Spinal cord (tissue), 10 donors: ENCODE data around the gene TEKT2. TPM values are rescaled to one million over a fixed set of nuclear protein-coding genes. Genes with fewer than 3 reads are reported as not detected.

Experiments used
- DNase-seq, 6 donors: peaks; one replicate each; pipeline versions ENCODE4 v3.0.0 to v3.0.0-alpha.2; 2013 to 2015; ENCODE audit warnings: low spot score in 6 of 6, low read depth in 4 of 6
- H3K27ac ChIP-seq: one replicate; pipeline ENCODE4 v1.5.1; 2013; ENCODE audit warnings: low read depth, low read length, control low read depth
- H3K27me3 ChIP-seq: one replicate; pipeline ENCODE4 v1.6.1; 2013; ENCODE audit warnings: low read length; ENCODE audit not compliant: control insufficient read depth, insufficient read depth
- H3K36me3 ChIP-seq: one replicate; pipeline ENCODE4 v1.6.1; 2013; ENCODE audit warnings: low read length; ENCODE audit not compliant: control insufficient read depth, insufficient read depth
- H3K4me1 ChIP-seq: one replicate; pipeline ENCODE4 v1.6.1; 2013; ENCODE audit warnings: low read length; ENCODE audit not compliant: control insufficient read depth, insufficient read depth
- H3K4me3 ChIP-seq: one replicate; pipeline ENCODE4 v1.5.1; 2013; ENCODE audit warnings: low read depth, low read length, control low read depth
- H3K9me3 ChIP-seq: one replicate; pipeline ENCODE4 v1.6.1; 2013; ENCODE audit warnings: low read length; ENCODE audit not compliant: control insufficient read depth, insufficient read depth
- WGBS: methylation state at CpG from one replicate; pipeline ENCODE4 v1.1.5; 2013; ENCODE audit warnings: missing lambda C conversion rate; ENCODE audit not compliant: insufficient coverage; 5-methylcytosine and 5-hydroxymethylcytosine counted together
- polyA plus RNA-seq, 2 donors: library from polyadenylated mRNA; unstranded; fragments of 120-200 nt; gene quantifications; one replicate each; pipeline ENCODE4 v1.2.1, GENCODE V29; 2013; ENCODE audit not compliant: insufficient read length in 2 of 2
- total RNA-seq, 2 donors: library from RNA; depleted of rRNA in 1 of 2; stranded (reverse); fragments of 120-200 nt in 1 of 2; fragments of >200 nt in 1 of 2; gene quantifications; one replicate each; pipeline versions ENCODE4 v1.2.3 to v1.2.4, GENCODE V29; 2013 to 2014
- donor health status: healthy.

Gene TEKT2
- total and polyA plus RNA-seq, 4 donors = 2.2 to 17.5 (median 14.6) TPM

DNA sequence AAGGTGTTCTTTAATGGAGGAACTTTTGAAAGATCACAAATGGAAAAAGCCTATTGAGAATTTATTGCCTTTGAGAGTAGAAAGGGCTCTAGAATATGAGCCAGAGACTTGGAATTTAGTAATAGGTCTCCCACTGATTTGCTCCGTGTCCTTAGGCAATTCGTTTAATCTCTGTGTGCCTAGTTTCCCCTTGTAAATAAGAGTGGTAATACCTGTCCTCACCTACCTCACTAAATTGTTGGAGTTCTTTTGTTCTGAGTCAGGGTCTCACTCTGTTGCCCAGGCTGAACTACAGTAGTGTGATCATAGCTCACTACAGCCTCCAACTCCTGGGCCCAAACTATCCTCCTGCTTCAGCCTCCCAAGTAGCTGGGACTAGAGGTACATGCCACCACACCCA is 15.0 kb upstream of the TEKT2 start:
- Histone ChIP-seq H3K27me3 (no peaks in the 10 kb centered on the region), H3K9me3 (no peaks in the 10 kb centered on the region), H3K4me3 (no peak overlapping the region), H3K4me1 (peaks cover 4% of the 10 kb centered on the region), H3K27ac (no peak overlapping the region), H3K36me3 (no peaks in the 10 kb centered on the region)
- WGBS = no CpG with 5 or more reads among the region's 2 CpGs
- DNase-seq = no peak

GRCh38 chr1:36070349-36070748 is 13.5 kb upstream of the TEKT2 start:
- Histone ChIP-seq H3K4me3 (no peak overlapping the region), H3K9me3 (no peaks in the 10 kb centered on the region), H3K27me3 (no peaks in the 10 kb centered on the region), H3K4me1 (peaks cover 4% of the 10 kb centered on the region), H3K36me3 (no peaks in the 10 kb centered on the region), H3K27ac (no peak overlapping the region)
- DNase-seq = peak in 1 of 6 donors; percentile 28
- WGBS = no CpG with 5 or more reads among the region's 2 CpGs

- Histone ChIP-seq H3K4me3 (no peak overlapping the region), H3K4me1 (no peaks in the 10 kb centered on the region), H3K9me3 (no peaks in the 10 kb centered on the region), H3K36me3 (no peaks in the 10 kb centered on the region), H3K27me3 (no peaks in the 10 kb centered on the region), H3K27ac (no peak overlapping the region)
- DNase-seq = no peak
- no CpG with 5 or more reads among the region's 4 CpGs for WGBS
Measured at GRCh38 chr1:36076979-36077573, 6.8 kb upstream of the TEKT2 start.

DNA sequence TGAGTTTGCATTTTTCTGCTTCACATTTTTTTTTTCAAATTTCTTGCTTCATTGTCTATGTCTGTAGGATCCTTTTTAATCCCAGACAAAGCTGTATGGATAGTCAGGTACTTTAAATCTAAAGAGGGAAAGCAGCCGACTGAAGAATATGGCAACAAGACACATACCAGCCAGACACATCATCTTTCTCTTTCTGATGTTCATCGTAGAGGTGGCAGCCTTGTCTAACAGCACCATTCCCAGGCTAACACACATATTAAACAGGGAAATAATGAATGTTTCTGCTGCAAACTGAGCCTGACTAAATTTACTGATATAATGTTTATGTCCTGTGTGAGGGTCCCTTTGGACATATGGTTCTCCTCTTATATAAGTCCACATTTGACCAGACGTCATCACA is 3.7 kb upstream of the TEKT2 start:
- no CpG with 5 or more reads among the region's 3 CpGs for WGBS
- no peak overlapping the region for H3K27ac ChIP-seq
- no peaks in the 10 kb centered on the region for H3K36me3 ChIP-seq
- H3K9me3 ChIP-seq = no peaks in the 10 kb centered on the region
- H3K27me3 ChIP-seq = no peaks in the 10 kb centered on the region
- no peak for DNase-seq
- no peak overlapping the region for H3K4me3 ChIP-seq
- peaks cover 20% of the 10 kb centered on the region for H3K4me1 ChIP-seq

DNA sequence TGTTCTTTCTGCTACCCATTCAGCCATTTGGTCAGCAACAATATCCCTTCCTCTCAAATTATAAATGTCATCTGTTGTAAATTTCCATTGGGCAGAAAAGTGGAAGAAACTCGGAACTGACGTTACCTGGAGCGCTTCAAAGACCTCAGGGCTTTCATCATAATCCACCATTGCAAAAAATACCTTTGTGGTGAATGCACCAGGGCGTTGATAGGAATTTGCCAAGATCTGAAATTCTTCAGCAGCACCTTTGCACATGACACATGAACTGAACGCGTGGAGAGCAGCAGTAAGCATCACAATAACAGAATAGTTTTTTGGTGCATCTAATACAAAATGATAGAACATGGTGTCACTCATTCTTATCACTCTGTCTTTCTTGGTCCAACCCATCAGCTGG is 3.1 kb upstream of the TEKT2 start:
- DNase-seq = no peak
- H3K27me3 ChIP-seq = no peaks in the 10 kb centered on the region
- WGBS = 91% methylated on average over 4 of the region's 6 CpGs
- no peaks in the 10 kb centered on the region for H3K9me3 ChIP-seq
- no peak overlapping the region for H3K27ac ChIP-seq
- H3K36me3 ChIP-seq = no peaks in the 10 kb centered on the region
- peaks cover 23% of the 10 kb centered on the region for H3K4me1 ChIP-seq
- no peak overlapping the region for H3K4me3 ChIP-seq

- Histone ChIP-seq H3K4me3 (no peak overlapping the region), H3K4me1 (peaks cover 32% of the 10 kb centered on the region), H3K36me3 (peaks cover 10% of the 10 kb centered on the region), H3K27ac (no peak overlapping the region), H3K27me3 (no peaks in the 10 kb centered on the region), H3K9me3 (no peaks in the 10 kb centered on the region)
- DNase-seq = no peak
- WGBS = 57% methylated on average over 1 of the region's 3 CpGs
Measured at GRCh38 chr1:36081926-36082485, 1.9 kb upstream of the TEKT2 start.

DNA sequence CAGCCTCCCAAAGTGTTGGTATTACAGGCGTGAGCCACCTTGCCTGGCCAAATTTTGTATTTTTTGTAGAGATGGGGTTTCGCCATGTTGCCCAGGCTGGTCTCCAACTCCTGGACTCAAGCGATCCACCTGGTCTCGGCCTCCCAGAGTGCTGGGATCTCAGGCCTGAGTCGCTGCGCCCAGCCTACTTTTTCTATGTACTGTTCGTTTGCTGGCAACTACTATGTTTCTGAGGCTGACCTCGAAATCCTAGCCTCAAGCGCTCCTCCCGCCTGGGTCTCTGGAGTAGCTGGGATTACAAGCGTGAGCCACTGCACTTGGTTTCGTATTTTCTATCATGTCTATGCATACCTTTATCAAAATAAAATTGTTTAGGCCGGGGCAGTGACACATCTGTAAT is 675 bp upstream of the TEKT2 start:
- WGBS = 93% methylated on average over 8 of the region's 13 CpGs
- Histone ChIP-seq H3K9me3 (no peaks in the 10 kb centered on the region), H3K4me1 (peaks cover 44% of the 10 kb centered on the region), H3K27me3 (no peaks in the 10 kb centered on the region), H3K36me3 (peaks cover 22% of the 10 kb centered on the region), H3K4me3 (no peak overlapping the region), H3K27ac (no peak overlapping the region)
- DNase-seq = no peak

DNA sequence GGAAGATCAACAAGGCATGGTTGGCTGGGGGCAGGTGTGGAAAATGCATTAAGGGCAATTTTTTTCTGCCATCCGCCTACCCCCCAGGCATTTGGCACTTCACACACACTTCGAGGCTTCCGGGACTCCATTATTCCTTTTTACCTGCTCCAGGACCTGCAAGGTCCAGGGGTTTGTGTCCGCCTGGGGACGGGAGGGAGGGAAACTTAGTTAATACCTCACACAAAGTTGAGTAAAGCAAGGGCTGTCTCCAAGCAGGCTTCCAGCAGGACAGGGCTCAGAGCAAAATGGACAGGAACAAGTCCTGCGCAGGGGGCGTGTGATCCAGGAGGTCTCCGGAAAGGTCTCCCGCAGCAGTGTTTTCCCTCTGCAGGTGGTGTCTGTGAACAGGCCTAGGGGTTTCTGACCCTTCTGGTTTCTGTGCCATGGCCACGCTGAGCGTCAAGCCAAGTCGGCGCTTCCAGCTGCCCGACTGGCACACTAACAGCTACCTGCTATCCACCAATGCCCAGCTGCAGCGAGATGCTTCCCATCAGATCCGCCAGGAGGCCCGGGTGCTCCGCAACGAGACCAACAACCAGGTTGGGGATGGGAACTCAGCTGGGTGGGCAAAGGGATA is 712 bp downstream of the TEKT2 start:
- H3K4me3 ChIP-seq = peak overlapping the region; percentile 54
- DNase-seq = peak in 1 of 6 donors; percentile 38

GRCh38 chr1:36085126-36085525 is 1.2 kb downstream of the TEKT2 start:
- Histone ChIP-seq H3K4me1 (peaks cover 55% of the 10 kb centered on the region), H3K4me3 (peak overlapping the region; percentile 54), H3K36me3 (peaks cover 27% of the 10 kb centered on the region), H3K27ac (no peak overlapping the region), H3K27me3 (no peaks in the 10 kb centered on the region), H3K9me3 (no peaks in the 10 kb centered on the region)
- DNase-seq = no peak
- 80% methylated on average over 6 of the region's 9 CpGs for WGBS

More for the DNA sequence above, 712 bp downstream of the TEKT2 start:
- Histone ChIP-seq H3K4me1 (peaks cover 53% of the 10 kb centered on the region), H3K27me3 (no peaks in the 10 kb centered on the region), H3K27ac (peak overlapping the region; percentile 33), H3K9me3 (no peaks in the 10 kb centered on the region), H3K36me3 (peaks cover 25% of the 10 kb centered on the region)
- WGBS = 13% methylated on average over 5 of the region's 19 CpGs
